Hematopoietic multipotent progenitor cell treated with erythropoietin and hydrocortisone succinate and interleukin-3 and kit ligand, for 15 days (in vitro differentiated cells): ENCODE data around the gene EHBP1L1.

Experiments
- DNase-seq: peaks from one replicate; pipeline ENCODE4 v3.0.0-alpha.2; 2015; ENCODE audit warnings: low spot score

Gene EHBP1L1

GRCh38 chr11:65575568-65576231, at the start of gene EHBP1L1:
EHBP1L1 (plus strand) TSS chr11:65576053; CDS start chr11:65576303, 250 bp downstream.
- DNase-seq: peak; percentile 86

DNA sequence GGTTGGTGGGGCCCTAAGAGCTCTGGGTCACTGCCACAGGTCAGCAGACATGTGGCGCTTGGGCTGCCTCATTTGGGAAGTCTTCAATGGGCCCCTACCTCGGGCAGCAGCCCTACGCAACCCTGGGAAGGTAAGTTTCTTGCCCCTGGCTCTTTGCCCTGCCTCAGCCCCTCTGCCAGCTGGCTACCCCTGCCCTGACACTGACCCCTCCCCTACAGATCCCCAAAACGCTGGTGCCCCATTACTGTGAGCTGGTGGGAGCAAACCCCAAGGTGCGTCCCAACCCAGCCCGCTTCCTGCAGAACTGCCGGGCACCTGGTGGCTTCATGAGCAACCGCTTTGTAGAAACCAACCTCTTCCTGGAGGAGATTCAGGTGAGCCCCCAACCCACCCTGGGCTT, 49.1 kb upstream of the EHBP1L1 start:
- no peak for DNase-seq

DNA sequence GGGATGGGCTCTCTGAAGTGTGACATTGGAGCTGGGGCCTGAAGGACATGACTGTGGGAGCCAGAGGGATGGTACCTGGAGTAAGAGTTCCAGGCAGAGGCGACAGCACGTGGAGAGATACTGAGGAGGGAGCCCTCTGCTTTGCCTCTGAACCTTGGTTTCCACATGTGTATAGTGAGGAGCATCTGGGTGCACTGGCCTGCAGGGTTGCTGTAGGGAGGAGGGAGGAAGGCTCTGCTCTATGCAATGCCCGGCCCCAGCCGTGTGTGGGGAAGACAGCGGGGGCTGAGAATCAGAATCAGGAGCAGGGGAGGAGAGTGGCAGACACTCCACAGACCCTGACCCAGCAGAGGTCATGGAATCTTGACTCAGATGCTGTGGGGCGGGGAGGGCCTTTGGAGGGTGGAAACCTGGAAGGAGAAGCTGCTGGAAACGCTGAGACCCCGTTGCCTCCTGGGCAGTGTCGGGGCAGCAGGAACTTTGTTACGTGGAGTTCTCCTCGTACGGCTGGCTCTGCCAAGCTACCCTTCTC, 47.0 kb upstream of the EHBP1L1 start:
- no peak for DNase-seq

GRCh38 chr11:65529475-65530156, 46.2 kb upstream of the EHBP1L1 start:
- DNase-seq: no peak

- DNase-seq: peak; percentile 45
These were observed 45.7 kb upstream of the EHBP1L1 start for GRCh38 chr11:65530157-65530496.

GRCh38 chr11:65532388-65533064, 43.3 kb upstream of the EHBP1L1 start:
- no peak for DNase-seq

DNA sequence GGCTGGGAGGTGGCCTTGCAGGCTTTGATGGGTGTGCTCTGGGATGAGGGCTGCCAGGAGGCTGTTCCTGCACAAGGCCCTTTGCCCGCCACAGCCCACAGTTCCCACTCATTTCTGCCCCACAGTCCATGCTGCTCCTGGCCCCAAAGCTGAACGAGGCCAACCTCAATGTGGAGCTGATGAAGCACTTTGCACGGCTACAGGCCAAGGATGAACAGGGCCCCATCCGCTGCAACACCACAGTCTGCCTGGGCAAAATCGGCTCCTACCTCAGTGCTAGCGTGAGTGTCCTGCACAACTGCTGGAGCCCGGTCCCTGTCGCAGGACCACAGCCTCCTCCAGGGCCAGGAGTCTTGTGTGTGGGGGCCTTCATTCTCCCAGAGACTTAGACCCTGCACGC, 40.8 kb upstream of the EHBP1L1 start:
- DNase-seq: no peak

GRCh38 chr11:65536412-65537295, 39.2 kb upstream of the EHBP1L1 start:
- DNase-seq: no peak

GRCh38 chr11:65537296-65537597, 38.6 kb upstream of the EHBP1L1 start:
- no peak for DNase-seq

GRCh38 chr11:65537620-65538231, 38.1 kb upstream of the EHBP1L1 start:
- no peak for DNase-seq

DNA sequence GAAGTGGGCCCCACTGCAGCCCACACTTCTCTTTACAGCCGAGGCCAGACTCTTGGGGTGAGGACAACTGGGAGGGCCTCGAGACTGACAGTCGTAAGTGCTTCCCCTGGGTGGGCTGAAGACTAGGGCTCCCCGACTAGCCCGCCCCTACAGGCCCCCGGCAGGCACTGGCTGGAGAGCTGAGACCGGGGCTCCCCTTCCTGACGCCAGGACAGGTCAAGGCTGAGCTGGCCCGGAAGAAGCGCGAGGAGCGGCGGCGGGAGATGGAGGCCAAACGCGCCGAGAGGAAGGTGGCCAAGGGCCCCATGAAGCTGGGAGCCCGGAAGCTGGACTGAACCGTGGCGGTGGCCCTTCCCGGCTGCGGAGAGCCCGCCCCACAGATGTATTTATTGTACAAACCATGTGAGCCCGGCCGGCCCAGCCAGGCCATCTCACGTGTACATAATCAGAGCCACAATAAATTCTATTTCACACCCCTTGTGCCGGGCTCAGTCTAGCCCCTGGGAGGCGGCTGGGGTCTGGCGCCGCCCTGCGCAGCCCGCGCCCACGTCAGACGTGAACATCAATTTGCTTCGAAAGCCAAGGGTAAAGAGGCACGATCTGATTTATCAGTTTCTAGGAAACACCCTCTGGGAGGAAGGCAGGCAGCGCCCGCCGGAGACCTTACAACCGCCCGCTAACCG, 37.5 kb upstream of the EHBP1L1 start:
- DNase-seq: no peak

GRCh38 chr11:65538915-65539743, 36.7 kb upstream of the EHBP1L1 start:
- DNase-seq: no peak

DNA sequence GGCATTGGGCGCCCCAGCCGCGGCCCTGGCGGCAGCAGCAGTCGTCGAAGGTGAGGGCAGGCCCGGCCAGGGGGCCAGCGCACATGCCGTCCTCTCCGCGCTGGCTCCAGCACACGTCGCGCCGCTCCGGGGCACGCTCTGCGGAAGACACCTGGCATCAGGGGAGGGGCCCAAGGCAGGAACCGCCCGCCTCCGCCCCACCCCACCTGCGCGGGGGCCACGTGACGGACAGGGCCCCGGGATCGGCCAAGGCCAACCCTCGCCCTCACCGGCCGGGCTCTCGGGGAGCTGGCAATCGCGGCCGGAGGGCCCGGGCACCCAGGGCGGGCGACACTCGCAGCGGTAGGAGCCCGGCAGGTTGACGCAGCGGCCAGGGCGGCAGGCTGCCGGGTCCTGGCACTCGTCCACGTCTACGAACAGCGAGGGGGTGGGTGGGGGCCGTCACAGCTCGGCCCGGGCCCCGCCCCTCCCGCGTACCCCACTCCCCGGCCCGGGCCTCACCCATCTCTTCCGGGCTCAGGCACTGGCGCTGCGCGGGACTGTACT, 36.0 kb upstream of the EHBP1L1 start:
- DNase-seq: no peak

DNA sequence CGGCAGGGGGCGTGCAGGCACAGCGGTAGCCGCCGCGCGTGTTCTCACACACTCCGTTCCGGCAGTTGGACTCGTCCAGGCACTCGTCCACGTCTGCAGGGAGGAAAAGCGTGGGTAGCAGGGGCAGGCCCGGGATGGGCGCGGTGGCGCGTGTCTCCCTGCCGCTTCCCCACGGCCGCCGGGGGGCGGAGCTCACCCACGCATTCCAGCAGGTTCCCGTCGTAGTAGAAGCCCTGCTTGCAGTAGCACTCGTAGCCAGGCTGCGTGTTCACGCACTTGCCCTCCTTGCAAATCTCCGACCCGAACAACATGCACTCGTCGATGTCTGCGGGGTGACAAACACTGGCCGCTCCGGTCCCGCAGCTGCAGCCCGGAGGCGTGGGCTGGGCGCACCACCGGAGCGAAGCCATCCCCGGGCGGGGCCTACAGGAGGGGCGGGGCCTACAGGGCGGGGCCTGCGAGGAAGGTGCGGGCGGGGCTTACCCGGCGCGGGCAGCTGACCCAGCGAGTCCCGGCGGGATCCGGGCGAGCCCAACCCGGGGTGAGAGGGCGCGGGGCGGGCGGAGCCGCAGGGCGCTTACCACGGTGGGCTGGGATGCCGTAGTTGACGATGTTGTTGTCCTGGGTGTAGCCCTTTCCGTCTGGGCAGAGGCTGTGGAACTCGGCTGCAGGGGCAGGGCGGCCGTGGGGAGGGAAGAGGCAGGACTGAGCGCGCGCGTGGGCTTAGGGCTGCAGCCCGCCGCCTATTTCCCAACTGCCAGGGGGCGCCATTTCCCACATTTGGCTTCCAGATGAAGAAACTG, 35.4 kb upstream of the EHBP1L1 start:
- peak; percentile 91 for DNase-seq

DNA sequence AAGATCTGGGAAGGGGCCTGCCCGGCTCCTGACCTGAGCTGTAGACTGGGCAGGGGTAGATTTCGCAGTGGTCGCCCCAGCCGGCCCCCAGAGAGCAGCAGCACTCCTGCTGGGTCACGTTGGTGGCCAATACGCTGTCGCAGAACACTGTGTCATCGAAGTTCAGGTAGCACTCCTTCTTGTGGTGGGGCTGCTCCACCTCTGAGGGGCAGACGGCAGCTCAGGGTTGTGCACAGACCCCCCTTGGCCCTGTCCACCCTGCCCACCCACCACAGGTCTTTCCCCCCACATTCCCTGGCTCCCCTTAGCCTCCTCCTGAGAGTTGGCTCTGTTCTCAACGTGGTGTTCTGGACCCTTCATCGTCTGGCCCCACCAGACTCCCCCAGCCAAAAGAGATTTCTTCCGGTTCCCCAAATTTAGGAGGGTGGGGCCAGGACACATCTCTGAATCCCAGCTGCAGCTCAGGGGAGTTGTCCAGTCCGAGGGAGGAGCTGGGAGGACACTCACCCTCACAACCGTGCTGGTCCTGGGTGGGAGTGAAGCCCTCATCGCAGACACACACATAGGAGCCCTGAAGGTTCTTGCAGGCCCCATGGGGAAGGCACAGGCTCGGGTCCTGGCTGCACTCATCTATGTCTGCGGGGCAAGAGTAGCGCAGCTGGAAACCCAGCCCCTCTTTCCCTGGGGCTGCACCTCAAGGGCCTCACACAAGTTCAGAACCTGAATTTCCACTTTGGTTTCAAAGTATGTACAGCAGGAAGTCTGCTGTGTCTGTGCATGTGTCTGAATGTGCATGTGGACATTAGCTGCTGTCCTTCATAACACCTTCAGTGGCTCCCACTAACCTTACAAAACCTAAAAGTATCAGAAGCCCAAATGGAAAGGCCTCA, 34.5 kb upstream of the EHBP1L1 start:
- no peak for DNase-seq

- DNase-seq: no peak
These were observed 33.0 kb upstream of the EHBP1L1 start for GRCh38 chr11:65542738-65543390.

DNA sequence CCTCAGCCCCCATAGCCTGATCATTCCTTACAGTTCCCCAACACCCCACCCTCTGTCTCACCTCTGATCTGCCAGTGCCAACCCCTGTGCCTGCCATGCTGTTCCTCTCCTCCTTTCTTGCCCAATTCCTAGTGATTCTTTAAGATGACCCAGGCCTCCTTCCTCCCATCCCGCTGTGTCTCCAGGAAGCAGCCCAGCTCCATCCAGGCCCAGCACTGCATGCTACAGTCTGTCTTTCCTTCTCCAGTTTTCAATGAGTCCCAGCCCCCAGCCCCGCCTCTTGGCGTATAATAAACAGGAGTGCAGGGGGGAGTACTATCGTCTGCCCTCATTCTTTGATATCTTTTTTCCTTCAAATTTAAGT, 30.0 kb upstream of the EHBP1L1 start:
- no peak for DNase-seq
